GM18526 (cell line): ENCODE measurements around the gene FOXI2.

Experiments used
- POLR2A ChIP-seq: IDR thresholded peaks from 3 replicates; pipeline ENCODE4 v1.6.1; 2011; ENCODE audit not compliant: insufficient read length; ENCODE audit errors: extremely low read depth

Gene FOXI2

GRCh38 chr10:127736222-127736914 is 617 bp upstream of the FOXI2 start:
- TF ChIP-seq POLR2A: no peak

GRCh38 chr10:127737563-127738511 is 852 bp downstream of the FOXI2 start:
- TF ChIP-seq POLR2A: no peak

- TF ChIP-seq POLR2A: no peak
Observed at GRCh38 chr10:127738512-127739424, 1.8 kb downstream of the FOXI2 start.

GRCh38 chr10:127739908-127740307 is 2.9 kb downstream of the FOXI2 start:
- no peak for TF ChIP-seq POLR2A

DNA sequence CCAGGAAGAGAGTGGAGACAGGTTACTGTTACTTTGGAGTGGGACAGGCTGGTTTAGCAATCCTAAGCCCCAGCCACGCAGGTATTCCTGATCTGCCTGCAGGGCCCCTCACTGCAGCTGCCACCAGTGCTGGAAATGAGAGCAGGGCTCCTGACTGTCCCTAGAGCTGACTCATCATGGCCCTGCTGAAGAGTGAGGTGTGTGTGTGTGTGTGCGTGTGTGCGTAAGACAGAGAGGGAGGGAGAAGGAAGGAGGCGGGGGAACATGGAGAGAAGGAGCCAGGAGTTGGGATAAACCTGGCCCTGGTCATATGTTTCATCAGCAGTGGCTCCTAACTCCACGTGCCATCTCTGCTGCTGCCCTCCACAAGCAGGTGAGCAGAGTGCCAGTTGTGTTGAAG is 3.6 kb downstream of the FOXI2 start:
- TF ChIP-seq POLR2A: no peak

GRCh38 chr10:127743205-127743604 is 6.2 kb downstream of the FOXI2 start:
- TF ChIP-seq POLR2A: no peak

DNA sequence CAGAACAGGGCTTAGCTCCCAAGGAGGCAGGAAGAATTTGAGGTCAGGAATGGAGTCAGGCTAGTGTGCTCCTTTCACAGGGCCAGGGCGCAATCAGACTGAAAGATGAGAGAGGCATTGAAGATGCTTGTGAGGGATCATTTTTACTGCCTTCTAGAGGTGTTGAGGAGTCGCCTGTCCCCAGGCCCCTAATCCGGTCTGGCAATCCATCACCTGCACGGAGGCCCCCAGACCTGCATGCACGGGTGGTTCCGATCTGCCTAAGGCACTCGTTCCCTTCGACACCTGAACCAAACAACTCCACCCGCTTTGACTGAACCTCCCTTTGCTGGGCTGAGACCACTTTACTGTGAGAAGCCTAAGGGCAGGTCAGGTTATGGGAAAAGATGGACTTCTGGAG is 8.0 kb downstream of the FOXI2 start:
- no peak for TF ChIP-seq POLR2A

- TF ChIP-seq POLR2A: no peak
Observed at GRCh38 chr10:127745861-127746260, 8.9 kb downstream of the FOXI2 start.

GRCh38 chr10:127755753-127756152 is 18.8 kb downstream of the FOXI2 start:
- no peak for TF ChIP-seq POLR2A

GRCh38 chr10:127756264-127756663 is 19.3 kb downstream of the FOXI2 start:
- TF ChIP-seq POLR2A: no peak

DNA sequence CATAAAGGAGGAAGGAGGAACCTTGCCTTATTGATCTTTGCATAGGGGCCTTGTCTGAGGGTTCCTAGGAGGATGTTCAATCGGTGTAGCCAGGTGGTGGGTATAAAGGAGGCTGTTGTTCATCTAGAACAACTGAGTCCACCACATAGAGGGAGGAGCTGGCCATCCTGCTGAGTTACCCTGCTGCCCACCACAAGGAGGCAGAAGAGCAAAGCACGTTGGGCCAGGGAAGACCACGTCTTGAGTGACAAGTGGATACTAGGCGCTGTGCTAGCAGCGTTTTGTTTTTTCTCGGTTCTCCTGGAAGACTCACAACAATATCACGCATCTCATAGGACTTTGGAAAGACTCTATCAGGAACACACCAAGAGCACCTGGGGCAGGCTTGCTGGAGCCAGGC is 20.0 kb downstream of the FOXI2 start:
- no peak for TF ChIP-seq POLR2A

DNA sequence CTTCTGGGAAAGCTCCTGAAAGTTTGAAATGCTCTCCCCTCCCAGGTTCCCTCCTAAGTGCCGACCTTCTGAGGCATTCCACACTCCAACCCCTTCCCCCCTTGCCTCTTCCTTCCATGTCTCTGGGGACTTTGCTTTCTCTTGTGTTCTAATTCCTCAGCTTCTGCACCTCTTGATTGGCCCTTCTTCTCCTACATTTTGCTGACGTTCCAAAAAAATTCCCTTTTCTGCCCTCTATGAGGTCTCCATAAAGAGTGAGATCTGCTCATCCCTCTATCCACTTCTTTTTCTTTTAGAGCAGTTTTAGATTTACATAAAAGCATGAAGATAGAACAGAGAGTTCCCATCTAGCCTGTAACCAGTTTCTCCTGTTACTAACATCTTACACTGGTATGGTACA is 22.3 kb downstream of the FOXI2 start:
- no peak for TF ChIP-seq POLR2A

DNA sequence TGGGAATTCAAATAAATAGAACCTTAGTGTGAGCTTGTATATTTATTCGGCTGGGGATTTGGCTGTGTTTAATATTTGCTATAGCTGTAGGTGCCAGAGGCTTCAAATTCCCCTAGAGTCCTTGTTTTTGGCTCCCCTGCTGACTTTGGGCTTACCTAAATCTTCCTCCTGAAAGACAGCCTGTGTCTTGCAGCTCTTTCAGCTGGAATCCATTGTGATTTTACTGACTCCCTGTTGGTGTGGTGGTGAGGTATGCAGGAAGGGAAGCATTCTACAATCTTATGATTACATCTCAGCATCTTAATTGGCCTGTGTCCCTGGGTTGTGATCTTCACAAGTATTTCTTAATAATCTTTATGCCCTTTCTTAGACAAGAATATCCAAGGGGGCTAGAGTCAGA is 25.9 kb downstream of the FOXI2 start:
- no peak for TF ChIP-seq POLR2A

DNA sequence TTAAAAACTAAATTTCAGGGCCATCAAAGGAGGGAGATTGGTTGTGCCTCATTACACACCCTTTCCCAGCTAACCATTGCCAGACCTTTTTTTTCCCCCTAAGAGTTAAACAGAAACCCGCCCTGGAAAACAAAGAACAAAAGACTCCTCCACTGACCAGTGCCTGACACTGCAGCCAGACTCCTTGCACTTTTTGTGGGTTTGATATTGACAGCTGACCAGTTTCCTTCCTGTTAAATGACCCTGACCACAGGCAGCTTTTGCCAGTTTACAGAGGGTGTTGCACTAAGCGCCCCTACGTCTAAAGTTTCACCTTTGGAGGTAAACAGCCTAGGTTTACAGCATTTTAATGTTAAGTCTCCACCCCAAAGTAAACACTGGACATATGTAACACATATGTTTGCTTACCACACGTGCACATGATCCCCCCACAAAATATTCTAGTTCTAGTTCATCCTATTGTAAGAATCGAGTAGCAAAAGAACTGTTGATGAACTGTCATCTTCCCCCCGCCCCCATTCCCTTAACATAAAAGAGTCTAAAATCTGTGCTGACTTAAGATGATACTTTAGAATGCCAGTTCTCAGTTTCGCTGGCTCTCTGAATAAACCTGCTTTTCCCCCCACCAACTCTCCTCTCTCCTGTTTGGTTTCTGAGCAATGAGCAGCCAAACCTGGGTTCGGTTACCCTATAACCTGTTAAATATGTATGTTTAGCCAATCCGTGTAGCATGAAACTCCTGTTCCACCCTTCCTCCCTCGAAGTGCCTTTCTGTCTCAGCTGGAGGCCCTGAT is 38.0 kb downstream of the FOXI2 start:
- no peak for TF ChIP-seq POLR2A

GRCh38 chr10:127776816-127777215 is 39.8 kb downstream of the FOXI2 start:
- TF ChIP-seq POLR2A: no peak

DNA sequence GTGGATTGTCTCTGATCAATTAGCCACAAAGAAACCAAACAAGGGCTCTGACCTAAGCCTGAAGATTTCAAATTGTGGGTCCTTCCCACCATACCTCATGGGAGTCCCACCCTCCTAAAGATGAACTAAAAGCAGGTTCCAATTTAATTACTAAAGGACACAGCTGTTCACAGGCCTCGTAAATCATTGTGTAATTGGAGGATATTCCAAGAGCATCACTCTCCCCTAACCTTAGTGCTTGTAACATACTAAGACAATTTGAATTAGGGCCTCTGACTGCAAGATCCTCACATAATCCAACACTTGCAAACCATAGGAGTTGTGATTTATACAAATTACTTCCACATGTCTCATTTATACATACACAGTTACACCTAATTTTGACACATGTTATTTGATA is 44.4 kb downstream of the FOXI2 start:
- TF ChIP-seq POLR2A: no peak
